ENCODE data around the gene CRACR2B.

GRCh38 chr11:868394-868793 is 40.7 kb downstream of the CRACR2B start:
- TF ChIP-seq ELF4 (IDR thresholded peaks at IDR 0.05): no peak
- TF ChIP-seq SP1 (IDR thresholded peaks at IDR 0.05): no peak
- TF ChIP-seq TARDBP (IDR thresholded peaks at IDR 0.05): no peak
- TF ChIP-seq HDGF (IDR thresholded peaks at IDR 0.05; ENCODE audit: borderline replicate concordance): no peak
- TF ChIP-seq SUZ12 (IDR thresholded peaks at IDR 0.05): no peak
- no peak for TF ChIP-seq FOXA1 (IDR thresholded peaks at IDR 0.05)
- TF ChIP-seq LEF1 (IDR thresholded peaks at IDR 0.05; ENCODE audit: borderline replicate concordance): no peak

Data from HEK293T (cell line).